ENCODE data around the gene MCUB.
"Not testable (repeated sequence)": the region's sequence is repeated elsewhere in the genome, so short reads cannot be mapped to it uniquely, and the experiment has no call there.

Gene MCUB

GRCh38 chr4:109559983-109560686, at the start of gene MCUB:
MCUB (plus strand) TSS chr4:109560246; CDS start chr4:109560338, 92 bp downstream.
- H3K27me3 ChIP-seq (ENCODE audit: control insufficient read depth, insufficient read depth, low read length): no peaks in the 10 kb centered on the region
- H3K4me3 ChIP-seq (ENCODE audit: low read length): peak within 1 kb of the TSS; percentile 66
- H3K9ac ChIP-seq (ENCODE audit: low read length): peak within 1 kb of the TSS; percentile 76

GRCh38 chr4:109510687-109511086, 49.4 kb upstream of the MCUB start:
- no peaks in the 10 kb centered on the region for H3K27me3 ChIP-seq (ENCODE audit: control insufficient read depth, insufficient read depth, low read length)
- H3K9me3 ChIP-seq (ENCODE audit: control insufficient read depth, low read length): no peaks in the 10 kb centered on the region
- H3K36me3 ChIP-seq (ENCODE audit: control insufficient read depth, insufficient read depth, low read length): no peaks in the 10 kb centered on the region
- no peaks in the 10 kb centered on the region for H3K4me1 ChIP-seq (ENCODE audit: control insufficient read depth, insufficient read depth, low read length)
- H3K9ac ChIP-seq (ENCODE audit: low read length): no peak overlapping the region
- H3K4me3 ChIP-seq (ENCODE audit: low read length): no peak overlapping the region

More at GRCh38 chr4:109559983-109560686, at the start of gene MCUB:
- no peaks in the 10 kb centered on the region for H3K36me3 ChIP-seq (ENCODE audit: control insufficient read depth, insufficient read depth, low read length)
- H3K4me1 ChIP-seq (ENCODE audit: control insufficient read depth, insufficient read depth, low read length): peaks cover 14% of the 10 kb centered on the region
- H3K9me3 ChIP-seq (ENCODE audit: control insufficient read depth, low read length): no peaks in the 10 kb centered on the region

GRCh38 chr4:109511414-109511813, 48.6 kb upstream of the MCUB start:
- Histone ChIP-seq H3K27me3 (ENCODE audit: control insufficient read depth, insufficient read depth, low read length) (no peaks in the 10 kb centered on the region), H3K4me1 (ENCODE audit: control insufficient read depth, insufficient read depth, low read length) (no peaks in the 10 kb centered on the region), H3K9ac (ENCODE audit: low read length) (no peak overlapping the region), H3K9me3 (ENCODE audit: control insufficient read depth, low read length) (no peaks in the 10 kb centered on the region), H3K4me3 (ENCODE audit: low read length) (no peak overlapping the region), H3K36me3 (ENCODE audit: control insufficient read depth, insufficient read depth, low read length) (no peaks in the 10 kb centered on the region)

- H3K9ac ChIP-seq (ENCODE audit: low read length); H3K9me3 ChIP-seq (ENCODE audit: control insufficient read depth, low read length); H3K36me3 ChIP-seq (ENCODE audit: control insufficient read depth, insufficient read depth, low read length); H3K4me3 ChIP-seq (ENCODE audit: low read length); H3K4me1 ChIP-seq (ENCODE audit: control insufficient read depth, insufficient read depth, low read length); H3K27me3 ChIP-seq (ENCODE audit: control insufficient read depth, insufficient read depth, low read length): not testable (repeated sequence)
Measured at GRCh38 chr4:109513368-109513767, 46.7 kb upstream of the MCUB start.

- no peak overlapping the region for H3K4me3 ChIP-seq (ENCODE audit: low read length)
- H3K9me3 ChIP-seq (ENCODE audit: control insufficient read depth, low read length): no peaks in the 10 kb centered on the region
- H3K27me3 ChIP-seq (ENCODE audit: control insufficient read depth, insufficient read depth, low read length): no peaks in the 10 kb centered on the region
- H3K9ac ChIP-seq (ENCODE audit: low read length): no peak overlapping the region
- H3K4me1 ChIP-seq (ENCODE audit: control insufficient read depth, insufficient read depth, low read length): no peaks in the 10 kb centered on the region
- H3K36me3 ChIP-seq (ENCODE audit: control insufficient read depth, insufficient read depth, low read length): peaks cover 3% of the 10 kb centered on the region
Measured at GRCh38 chr4:109532182-109532581, 27.9 kb upstream of the MCUB start.

GRCh38 chr4:109545401-109545800, 14.6 kb upstream of the MCUB start:
- Histone ChIP-seq H3K9me3 (ENCODE audit: control insufficient read depth, low read length) (no peaks in the 10 kb centered on the region), H3K27me3 (ENCODE audit: control insufficient read depth, insufficient read depth, low read length) (no peaks in the 10 kb centered on the region), H3K4me3 (ENCODE audit: low read length) (no peak overlapping the region), H3K36me3 (ENCODE audit: control insufficient read depth, insufficient read depth, low read length) (peaks cover 4% of the 10 kb centered on the region), H3K9ac (ENCODE audit: low read length) (no peak overlapping the region), H3K4me1 (ENCODE audit: control insufficient read depth, insufficient read depth, low read length) (no peaks in the 10 kb centered on the region)

- Histone ChIP-seq H3K27me3 (ENCODE audit: control insufficient read depth, insufficient read depth, low read length) (no peaks in the 10 kb centered on the region), H3K36me3 (ENCODE audit: control insufficient read depth, insufficient read depth, low read length) (peaks cover 4% of the 10 kb centered on the region), H3K4me1 (ENCODE audit: control insufficient read depth, insufficient read depth, low read length) (no peaks in the 10 kb centered on the region), H3K9ac (ENCODE audit: low read length) (no peak overlapping the region), H3K9me3 (ENCODE audit: control insufficient read depth, low read length) (no peaks in the 10 kb centered on the region), H3K4me3 (ENCODE audit: low read length) (no peak overlapping the region)
Measured at GRCh38 chr4:109547394-109547793, 12.7 kb upstream of the MCUB start.

GRCh38 chr4:109548655-109549054, 11.4 kb upstream of the MCUB start:
- H3K36me3 ChIP-seq (ENCODE audit: control insufficient read depth, insufficient read depth, low read length): peaks cover 4% of the 10 kb centered on the region
- H3K27me3 ChIP-seq (ENCODE audit: control insufficient read depth, insufficient read depth, low read length): no peaks in the 10 kb centered on the region
- H3K9ac ChIP-seq (ENCODE audit: low read length): no peak overlapping the region
- no peak overlapping the region for H3K4me3 ChIP-seq (ENCODE audit: low read length)
- no peaks in the 10 kb centered on the region for H3K4me1 ChIP-seq (ENCODE audit: control insufficient read depth, insufficient read depth, low read length)
- H3K9me3 ChIP-seq (ENCODE audit: control insufficient read depth, low read length): no peaks in the 10 kb centered on the region

GRCh38 chr4:109552237-109552636, 7.8 kb upstream of the MCUB start:
- no peaks in the 10 kb centered on the region for H3K27me3 ChIP-seq (ENCODE audit: control insufficient read depth, insufficient read depth, low read length)
- H3K36me3 ChIP-seq (ENCODE audit: control insufficient read depth, insufficient read depth, low read length): no peaks in the 10 kb centered on the region
- no peaks in the 10 kb centered on the region for H3K9me3 ChIP-seq (ENCODE audit: control insufficient read depth, low read length)
- no peak overlapping the region for H3K9ac ChIP-seq (ENCODE audit: low read length)
- no peaks in the 10 kb centered on the region for H3K4me1 ChIP-seq (ENCODE audit: control insufficient read depth, insufficient read depth, low read length)
- H3K4me3 ChIP-seq (ENCODE audit: low read length): no peak overlapping the region

- no peaks in the 10 kb centered on the region for H3K9me3 ChIP-seq (ENCODE audit: control insufficient read depth, low read length)
- no peak overlapping the region for H3K9ac ChIP-seq (ENCODE audit: low read length)
- H3K4me3 ChIP-seq (ENCODE audit: low read length): no peak overlapping the region
- H3K4me1 ChIP-seq (ENCODE audit: control insufficient read depth, insufficient read depth, low read length): no peaks in the 10 kb centered on the region
- H3K27me3 ChIP-seq (ENCODE audit: control insufficient read depth, insufficient read depth, low read length): no peaks in the 10 kb centered on the region
- no peaks in the 10 kb centered on the region for H3K36me3 ChIP-seq (ENCODE audit: control insufficient read depth, insufficient read depth, low read length)
Measured at GRCh38 chr4:109553130-109553529, 6.9 kb upstream of the MCUB start.

- peaks cover 6% of the 10 kb centered on the region for H3K4me1 ChIP-seq (ENCODE audit: control insufficient read depth, insufficient read depth, low read length)
- no peaks in the 10 kb centered on the region for H3K27me3 ChIP-seq (ENCODE audit: control insufficient read depth, insufficient read depth, low read length)
Measured at GRCh38 chr4:109554971-109555370, 5.1 kb upstream of the MCUB start.

GRCh38 chr4:109557433-109557832, 2.6 kb upstream of the MCUB start:
- no peaks in the 10 kb centered on the region for H3K36me3 ChIP-seq (ENCODE audit: control insufficient read depth, insufficient read depth, low read length)
- no peak overlapping the region for H3K4me3 ChIP-seq (ENCODE audit: low read length)
- H3K4me1 ChIP-seq (ENCODE audit: control insufficient read depth, insufficient read depth, low read length): peaks cover 14% of the 10 kb centered on the region
- no peaks in the 10 kb centered on the region for H3K27me3 ChIP-seq (ENCODE audit: control insufficient read depth, insufficient read depth, low read length)
- no peaks in the 10 kb centered on the region for H3K9me3 ChIP-seq (ENCODE audit: control insufficient read depth, low read length)
- H3K9ac ChIP-seq (ENCODE audit: low read length): no peak overlapping the region

More at GRCh38 chr4:109554971-109555370, 5.1 kb upstream of the MCUB start:
- Histone ChIP-seq H3K9me3 (ENCODE audit: control insufficient read depth, low read length) (no peaks in the 10 kb centered on the region), H3K9ac (ENCODE audit: low read length) (no peak overlapping the region), H3K36me3 (ENCODE audit: control insufficient read depth, insufficient read depth, low read length) (no peaks in the 10 kb centered on the region), H3K4me3 (ENCODE audit: low read length) (no peak overlapping the region)

GRCh38 chr4:109558095-109558494, 2.0 kb upstream of the MCUB start:
- not testable (repeated sequence) for H3K9ac ChIP-seq (ENCODE audit: low read length); H3K27me3 ChIP-seq (ENCODE audit: control insufficient read depth, insufficient read depth, low read length); H3K9me3 ChIP-seq (ENCODE audit: control insufficient read depth, low read length); H3K4me3 ChIP-seq (ENCODE audit: low read length); H3K36me3 ChIP-seq (ENCODE audit: control insufficient read depth, insufficient read depth, low read length)
- H3K4me1 ChIP-seq (ENCODE audit: control insufficient read depth, insufficient read depth, low read length): peaks cover 14% of the 10 kb centered on the region
